PC-3 (cell line): Measurements from ENCODE around the gene GOLT1A.

Experiments
- CTCF ChIP-seq: fragments of 300-600 bp; sonication (generic); conservative IDR thresholded peaks from 2 replicates; pipeline ENCODE4 v1.5.1; 2017; ENCODE audit warnings: antibody characterized with exemption, low read depth, mild to moderate bottlenecking, low read length
- EZH2 ChIP-seq: fragments of 300-600 bp; sonication (generic); IDR thresholded peaks from one replicate; pipeline ENCODE4 v1.6.1; 2017; ENCODE audit warnings: antibody characterized with exemption, mild to moderate bottlenecking, low read length; ENCODE audit not compliant: unreplicated experiment
- EZH2phosphoT487 ChIP-seq: fragments of 300-600 bp; sonication (generic); IDR thresholded peaks from 2 replicates; pipeline ENCODE4 v1.6.1; 2018; ENCODE audit warnings: mild to moderate bottlenecking, antibody characterized with exemption, low read length, borderline replicate concordance

GRCh38 chr1:204188959-204189639 lies 24.7 kb downstream of the GOLT1A start:
- no peak for TF ChIP-seq CTCF
- TF ChIP-seq EZH2 = no peak
- TF ChIP-seq EZH2phosphoT487 = no peak
